IMR-90 (cell line): Measurements from ENCODE around the gene GIMAP4. TPM values are rescaled to one million over a fixed set of nuclear protein-coding genes. Genes with fewer than 3 reads are reported as not detected.

Experiments
- ATAC-seq: fragments of 200-7000 bp; cut with Tn5 transposase; 2 replicates; pipeline ENCODE4 v1.9.1; 2020; ENCODE audit warnings: low read depth, mild to moderate bottlenecking, moderate library complexity
- BruUV-seq: library from RNA; stranded (reverse); fragments of 400-500 nt; replicated peaks from 2 replicates; lab custom pipeline; 2021; lab: Mats Ljungman, UMichigan
- CTCF ChIA-PET: fragments of 300-600 bp; formaldehyde crosslinking; extraction: SDS; loops from one replicate; lab custom pipeline; 2021; ENCODE audit warnings: antibody characterized with exemption; lab: Yijun Ruan, JAX
- POLR2A ChIA-PET: fragments of 300-600 bp; sonication (Branson Sonifier 250); formaldehyde crosslinking; loops from one replicate; lab custom pipeline; 2022; ENCODE audit warnings: antibody characterized with exemption; ENCODE audit not compliant: unreplicated experiment; lab: Charles Lee
- DNase-seq: peaks from one replicate; pipeline ENCODE4 v3.0.0; 2013
- H2AFZ ChIP-seq: replicated peaks from 2 replicates; pipeline ENCODE3; 2013; ENCODE audit warnings: low read length, mild to moderate bottlenecking; ENCODE audit not compliant: poor library complexity
- H2AK5ac ChIP-seq: 2 replicates; pipeline ENCODE4 v1.6.1; 2013; ENCODE audit warnings: low read depth, low read length, inconsistent platforms
- H2AK9ac ChIP-seq: replicated peaks from 2 replicates; pipeline ENCODE3; 2013; ENCODE audit warnings: mild to moderate bottlenecking, low read depth, low read length, moderate library complexity; ENCODE audit not compliant: poor library complexity
- H2BK120ac ChIP-seq: 2 replicates; pipeline ENCODE4 v1.6.1; 2013; ENCODE audit warnings: low read depth, low read length, inconsistent platforms
- H2BK15ac ChIP-seq: 3 replicates; pipeline ENCODE4 v1.6.1; 2013; ENCODE audit warnings: low read depth, low read length, inconsistent platforms
- H2BK20ac ChIP-seq: 2 replicates; pipeline ENCODE4 v1.6.1; 2013; ENCODE audit warnings: low read depth, mild to moderate bottlenecking, inconsistent platforms, low read length, moderate library complexity
- H2BK5ac ChIP-seq: 2 replicates; pipeline ENCODE4 v1.6.1; 2013; ENCODE audit warnings: mild to moderate bottlenecking, low read depth, low read length, inconsistent platforms; ENCODE audit not compliant: poor library complexity, severe bottlenecking
- H3K14ac ChIP-seq: replicated peaks from 2 replicates; pipeline ENCODE4 v1.6.1; 2013; ENCODE audit warnings: low read depth, low read length, inconsistent platforms
- H3K18ac ChIP-seq: 2 replicates; pipeline ENCODE4 v1.6.1; 2013; ENCODE audit warnings: low read depth, low read length, control low read depth
- H3K23ac ChIP-seq: 2 replicates; pipeline ENCODE4 v1.6.1; 2013; ENCODE audit warnings: low read depth, low read length, inconsistent platforms
- H3K27ac ChIP-seq: 2 replicates; pipeline ENCODE4 v1.5.1; 2013; ENCODE audit warnings: mild to moderate bottlenecking, control low read depth, low read length; ENCODE audit not compliant: insufficient read depth
- H3K27me3 ChIP-seq: 2 replicates; pipeline ENCODE4 v1.6.1; 2013; ENCODE audit warnings: low read length; ENCODE audit not compliant: control insufficient read depth, insufficient read depth
- H3K36me3 ChIP-seq: 2 replicates; pipeline ENCODE4 v1.6.1; 2013; ENCODE audit warnings: low read length, mixed read lengths; ENCODE audit not compliant: control insufficient read depth, insufficient read depth
- H3K4ac ChIP-seq: 2 replicates; pipeline ENCODE4 v1.6.1; 2013; ENCODE audit warnings: low read depth, low read length, inconsistent platforms
- H3K4me1 ChIP-seq: 2 replicates; pipeline ENCODE4 v1.6.1; 2013; ENCODE audit warnings: low read length, mixed read lengths; ENCODE audit not compliant: control insufficient read depth, insufficient read depth
- H3K4me2 ChIP-seq: 2 replicates; pipeline ENCODE4 v1.6.1; 2013; ENCODE audit warnings: low read depth, mild to moderate bottlenecking, control low read depth, low read length, moderate library complexity
- H3K4me3 ChIP-seq: 2 replicates; pipeline ENCODE4 v1.5.1; 2013; ENCODE audit warnings: low read depth, mild to moderate bottlenecking, control low read depth, low read length, moderate library complexity; ENCODE audit not compliant: insufficient read depth
- H3K56ac ChIP-seq: 2 replicates; pipeline ENCODE4 v1.6.1; 2013; ENCODE audit warnings: low read length, inconsistent platforms; ENCODE audit not compliant: insufficient read depth; ENCODE audit errors: extremely low read depth
- H3K79me1 ChIP-seq, 2 experiments: 2 replicates each; pipeline ENCODE4 v1.6.1; 2013; ENCODE audit warnings: low read length in 2 of 2, inconsistent platforms in 1 of 2, low read depth in 1 of 2
- H3K9ac ChIP-seq: 2 replicates; pipeline ENCODE4 v1.6.1; 2013; ENCODE audit warnings: low read depth, low read length, control low read depth
- H3K9me1 ChIP-seq: 2 replicates; pipeline ENCODE4 v1.6.1; 2013; ENCODE audit warnings: low read length, inconsistent platforms; ENCODE audit not compliant: insufficient read depth
- H3K9me3 ChIP-seq: 2 replicates; pipeline ENCODE4 v1.6.1; 2013; ENCODE audit warnings: low read length; ENCODE audit not compliant: control insufficient read depth, insufficient read depth
- H4K20me1 ChIP-seq: 2 replicates; pipeline ENCODE4 v1.6.1; 2013; ENCODE audit warnings: low read length, inconsistent platforms; ENCODE audit not compliant: insufficient read depth
- H4K5ac ChIP-seq: 2 replicates; pipeline ENCODE4 v1.6.1; 2013; ENCODE audit warnings: mild to moderate bottlenecking, low read depth, low read length, control low read depth
- H4K8ac ChIP-seq, 2 experiments: 2 replicates each; pipeline ENCODE4 v1.6.1; 2013; ENCODE audit warnings: low read depth in 2 of 2, low read length in 2 of 2, control low read depth in 1 of 2, inconsistent platforms in 1 of 2
- H4K91ac ChIP-seq: 2 replicates; pipeline ENCODE4 v1.6.1; 2013; ENCODE audit warnings: low read depth, low read length, inconsistent platforms; ENCODE audit not compliant: insufficient read depth
- CEBPB ChIP-seq: IDR thresholded peaks from 2 replicates; pipeline ENCODE4 v1.6.1; 2012; ENCODE audit warnings: low read depth, low read length, improper control_type of control experiment
- CHD1 ChIP-seq: IDR thresholded peaks from 2 replicates; pipeline ENCODE4 v1.6.1; 2012; ENCODE audit warnings: low read depth, low read length, improper control_type of control experiment
- FOS ChIP-seq: fragments of 150-350 bp; IDR thresholded peaks from 2 replicates; pipeline ENCODE4 v1.6.1; 2016; ENCODE audit warnings: low read depth, low read length
- MAFK ChIP-seq: IDR thresholded peaks from 2 replicates; pipeline ENCODE4 v1.6.1; 2012; ENCODE audit warnings: low read depth, low read length, improper control_type of control experiment
- MAZ ChIP-seq: IDR thresholded peaks from 2 replicates; pipeline ENCODE4 v1.6.1; 2012; ENCODE audit warnings: low read depth, mild to moderate bottlenecking, low read length, improper control_type of control experiment, moderate library complexity, borderline replicate concordance
- NFE2L2 ChIP-seq: fragments of 150-350 bp; IDR thresholded peaks from 2 replicates; pipeline ENCODE4 v1.6.1; 2016; ENCODE audit warnings: low read depth, mild to moderate bottlenecking, low read length
- RCOR1 ChIP-seq: IDR thresholded peaks from 2 replicates; pipeline ENCODE4 v1.6.1; 2012; ENCODE audit warnings: mild to moderate bottlenecking, low read length, improper control_type of control experiment; ENCODE audit not compliant: insufficient replicate concordance
- RFX5 ChIP-seq: IDR thresholded peaks from 2 replicates; pipeline ENCODE4 v1.8.0; 2012; ENCODE audit warnings: low read depth, mild to moderate bottlenecking, low read length, moderate library complexity
- WGBS, 2 experiments: methylation state at CpG; one replicate each; pipeline versions ENCODE4 v1.1.5 to v1.1.7; 2013; ENCODE audit warnings: missing lambda C conversion rate in 2 of 2; ENCODE audit not compliant: insufficient read length in 1 of 2; ENCODE audit errors: extremely low coverage in 2 of 2; 5-methylcytosine and 5-hydroxymethylcytosine counted together
- dilution Hi-C: fragments of 300-500 bp; cut with HindIII; formaldehyde crosslinking; loops from one replicate; pipeline ENCODE4 v1.14.3; 2018; ENCODE audit warnings: low sequenced_read_pairs; ENCODE audit not compliant: unreplicated experiment
- in situ Hi-C: fragments of 300-500 bp; cut with MboI; formaldehyde crosslinking; loops from 3 replicates; pipeline ENCODE4 v1.14.3; 2019; ENCODE audit warnings: low sequenced_read_pairs, inconsistent platforms, mixed read lengths
- intact Hi-C: fragments of 100-400 bp; cut with micrococcal nuclease; formaldehyde crosslinking; loops from 2 replicates; pipeline ENCODE4 v1.10.0; 2022
- polyA plus RNA-seq, 3 experiments: library from polyadenylated mRNA; depleted of rRNA; stranded (reverse); fragments of >200 nt; gene quantifications; 2 replicates each; pipeline ENCODE4 v1.2.3, GENCODE V29; 2012; ENCODE audit warnings: low replicate concordance in 1 of 3
- total RNA-seq: library from RNA; depleted of rRNA; stranded (reverse); fragments of >200 nt; gene quantifications from 2 replicates; pipeline ENCODE4 v1.2.3, GENCODE V29; 2012

The GIMAP4 gene
- total and polyA plus RNA-seq, 2 of the 4 experiments (the other 2 are of a cell fraction) = not detected

DNA sequence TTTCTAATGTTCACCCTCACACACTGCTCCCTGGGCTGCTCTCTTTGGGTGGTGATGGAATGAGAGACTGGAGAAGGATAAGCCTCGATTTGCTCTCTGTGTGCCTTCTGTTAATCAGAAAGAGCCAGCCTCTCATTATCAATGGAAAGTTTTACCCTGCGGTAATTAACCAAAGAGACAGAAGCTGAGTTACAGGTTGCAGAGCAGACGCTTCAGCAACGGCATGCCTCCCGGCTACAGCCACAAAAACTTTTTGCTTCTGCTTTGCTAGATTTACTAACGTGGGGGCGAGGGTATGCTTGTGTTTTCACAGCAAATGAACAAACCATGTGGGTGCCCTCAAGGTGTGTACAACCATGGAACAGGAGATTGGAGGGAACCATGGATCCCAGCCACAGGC, 18.0 kb downstream of the GIMAP4 start:
- no peak for DNase-seq
- Histone ChIP-seq H2AFZ (no peak overlapping the region), H3K79me1 (no peaks in the 10 kb centered on the region), H4K5ac (no peak overlapping the region), H2BK20ac (no peak overlapping the region), H3K9me1 (no peaks in the 10 kb centered on the region), H2BK120ac (no peak overlapping the region), H3K14ac (no peak overlapping the region), H3K4me1 (no peaks in the 10 kb centered on the region), H3K36me3 (no peaks in the 10 kb centered on the region), H3K4ac (no peak overlapping the region), H4K91ac (no peak overlapping the region), H2AK5ac (no peak overlapping the region), H4K8ac (no peak overlapping the region), H2BK15ac (no peak overlapping the region), H3K9ac (no peak overlapping the region), H2BK5ac (no peak overlapping the region), H3K56ac (no peak overlapping the region), H4K20me1 (no peaks in the 10 kb centered on the region), H3K27ac (no peak overlapping the region), H3K4me3 (no peak overlapping the region), H3K9me3 (peaks cover 11% of the 10 kb centered on the region), H2AK9ac (no peak overlapping the region), H3K23ac (no peak overlapping the region), H3K4me2 (no peak overlapping the region), H3K18ac (no peak overlapping the region), H3K27me3 (no peaks in the 10 kb centered on the region)
- no TSS peak for BruUV-seq
- CTCF ChIA-PET = no interaction called here
- WGBS, 2 experiments = 72% methylated on average over 2 of the region's 7 CpGs; no CpG with 5 or more reads in 1 of the 2 experiments
- intact Hi-C loops (no loop called here), dilution Hi-C loops (no loop called here), in situ Hi-C loops (no loop called here)
- POLR2A ChIA-PET = no interaction called here
- ATAC-seq = no peak
- TF ChIP-seq MAZ = no peak
- no peak for TF ChIP-seq CHD1
- no peak for TF ChIP-seq RCOR1
- no peak for TF ChIP-seq FOS
- TF ChIP-seq RFX5 = no peak
- no peak for TF ChIP-seq MAFK
- no peak for TF ChIP-seq CEBPB
- TF ChIP-seq NFE2L2 = no peak
